HepG2 (cell line): ENCODE results near the gene PRKAG3. TPM values are rescaled to one million over a fixed set of nuclear protein-coding genes. Genes with fewer than 3 reads are reported as not detected.

Experiments used
- ATAC-seq: fragments of 200-7000 bp; cut with Tn5 transposase; 3 replicates; pipeline ENCODE4 v1.9.1; 2020; ENCODE audit warnings: mild to moderate bottlenecking, moderate library complexity
- BruUV-seq: library from RNA; stranded (reverse); fragments of 400-500 nt; replicated peaks from 2 replicates; lab custom pipeline; 2021; lab: Mats Ljungman, UMichigan
- CTCF ChIA-PET: fragments of 300-600 bp; formaldehyde crosslinking; extraction: SDS; loops from one replicate; lab custom pipeline; 2021; ENCODE audit warnings: low total read pairs, inconsistent platforms, low intra/inter-chr PET ratio; lab: Yijun Ruan, JAX
- POLR2A ChIA-PET: fragments of 350-600 bp; sonication (Branson Sonifier 250); formaldehyde crosslinking; loops from one replicate; lab custom pipeline; 2020; ENCODE audit warnings: antibody characterized with exemption, inconsistent platforms; lab: Yijun Ruan, JAX
- DNase-seq: peaks from one replicate; pipeline ENCODE4 v3.0.0-alpha.2; 2015; ENCODE audit warnings: low spot score
- FAIRE-seq: peaks from 3 replicates; lab custom pipeline; 2011; peaks lifted over from hg19 to GRCh38; lab: Jason Lieb, UNC
- H2AFZ ChIP-seq: one replicate; pipeline ENCODE4 v1.6.1; 2011; ENCODE audit warnings: low read length, inconsistent platforms
- H3K27ac ChIP-seq: fragments of 300-600 bp; 3 replicates; pipeline ENCODE4 v1.8.0; 2011; ENCODE audit warnings: mixed run types, mild to moderate bottlenecking, mixed read lengths, low read length, inconsistent platforms; ENCODE audit not compliant: insufficient read depth; ENCODE audit errors: extremely low read length
- H3K27me3 ChIP-seq, 2 experiments: fragments of 200-600 bp in 1 of 2; 2 replicates in 1 of 2; 3 replicates in 1 of 2; pipeline versions ENCODE4 v1.6.0 to v1.8.0; 2011; ENCODE audit warnings: low read length in 2 of 2, mild to moderate bottlenecking in 2 of 2, moderate library complexity in 2 of 2, inconsistent platforms in 1 of 2; ENCODE audit not compliant: insufficient read depth in 2 of 2, control insufficient read depth in 1 of 2
- H3K36me3 ChIP-seq, 2 experiments: fragments of 200-600 bp in 1 of 2; replicated peaks in 1 of 2; 2 replicates in 1 of 2; 3 replicates in 1 of 2; pipeline versions ENCODE4 v1.5.1 to v1.8.0; 2011; ENCODE audit warnings: low read length in 2 of 2, inconsistent platforms in 1 of 2; ENCODE audit not compliant: insufficient read depth in 2 of 2, control insufficient read depth in 1 of 2
- H3K4me1 ChIP-seq: 2 replicates; pipeline ENCODE4 v1.5.1; 2012; ENCODE audit warnings: low read length, inconsistent platforms; ENCODE audit not compliant: insufficient read depth
- H3K4me2 ChIP-seq: 2 replicates; pipeline ENCODE4 v1.6.0; 2011; ENCODE audit warnings: low read depth, low read length, inconsistent platforms
- H3K4me3 ChIP-seq, 3 experiments: fragments of 200-600 bp in 1 of 3; sonication (generic), shearing (Covaris generic) in 1 of 3; replicated peaks in 1 of 3; 2 replicates each; pipeline ENCODE4 v1.5.1; 2011 to 2016; ENCODE audit warnings: low read length in 3 of 3, inconsistent platforms in 2 of 3, low read depth in 2 of 3, mild to moderate bottlenecking in 2 of 3, control low read depth in 1 of 3, mixed read lengths in 1 of 3; ENCODE audit not compliant: insufficient read depth in 1 of 3
- H3K79me2 ChIP-seq: one replicate; pipeline ENCODE4 v1.6.1; 2011; ENCODE audit warnings: low read length, inconsistent platforms; ENCODE audit not compliant: insufficient read depth
- H3K9ac ChIP-seq: 2 replicates; pipeline ENCODE4 v1.6.0; 2011; ENCODE audit warnings: mild to moderate bottlenecking, low read depth, low read length, inconsistent platforms; ENCODE audit not compliant: insufficient read depth
- H3K9me3 ChIP-seq: 2 replicates; pipeline ENCODE4 v1.5.1; 2012; ENCODE audit warnings: mild to moderate bottlenecking, low read length
- H4K20me1 ChIP-seq: 2 replicates; pipeline ENCODE4 v1.6.0; 2011; ENCODE audit warnings: inconsistent platforms, mild to moderate bottlenecking, low read length, moderate library complexity; ENCODE audit not compliant: insufficient read depth
- MYPOP ChIP-seq: sonication (generic); formaldehyde crosslinking; IDR thresholded peaks from 2 replicates; pipeline ENCODE4 v1.8.1; 2023; ENCODE audit warnings: mild to moderate bottlenecking, moderate library complexity, missing genetic modification reagents
- ZBTB40 ChIP-seq, 2 experiments: fragments of 450-650 bp in 1 of 2; sonication (generic) in 1 of 2; formaldehyde crosslinking in 1 of 2; IDR thresholded peaks; 2 replicates each; pipeline versions ENCODE4 v1.6.1 to v1.8.0; 2016 to 2022; ENCODE audit warnings: antibody characterized with exemption in 1 of 2, mild to moderate bottlenecking in 1 of 2, missing genetic modification reagents in 1 of 2
- WGBS: methylation state at CpG from one replicate; pipeline ENCODE4 v1.1.6; 2017; ENCODE audit warnings: low lambda C conversion rate; 5-methylcytosine and 5-hydroxymethylcytosine counted together
- in situ Hi-C: cut with HindIII; loops from 2 replicates; pipeline ENCODE4 v1.10.0; 2017; ENCODE audit warnings: low pct_unique_long_range_greater_than_20kb; ENCODE audit not compliant: extremely low pct_ligation_motif_present
- intact Hi-C: fragments of 100-400 bp; cut with micrococcal nuclease; formaldehyde crosslinking; loops from one replicate; pipeline ENCODE4 v1.10.0; 2022; ENCODE audit not compliant: unreplicated experiment
- polyA plus RNA-seq, 8 experiments: library from polyadenylated mRNA; depleted of rRNA in 3 of 8; stranded (reverse) in 7 of 8; unstranded in 1 of 8; fragments of >200 nt; fragmentation: Illumina TruSeq in 4 of 8; extraction: Trizol in 4 of 8; gene quantifications; 2 replicates each; pipeline versions ENCODE4 v1.2.1 to v1.2.3, GENCODE V29; 2011 to 2016; ENCODE audit warnings: low read depth in 4 of 8, missing spikeins in 1 of 8, mixed read lengths in 1 of 8; ENCODE audit not compliant: insufficient read depth in 1 of 8
- total RNA-seq, 5 experiments: library from RNA; depleted of rRNA; stranded (reverse); fragments of >200 nt; fragmentation: Illumina TruSeq; extraction: Trizol; gene quantifications; 2 replicates each; pipeline ENCODE4 v1.2.3, GENCODE V29; 2016; ENCODE audit warnings: low read depth in 1 of 5

Gene PRKAG3
- total and polyA plus RNA-seq, 2 of the 13 experiments (the other 11 are each of a cell fraction or from before 2014, with no cell fraction given), result not detected

DNA sequence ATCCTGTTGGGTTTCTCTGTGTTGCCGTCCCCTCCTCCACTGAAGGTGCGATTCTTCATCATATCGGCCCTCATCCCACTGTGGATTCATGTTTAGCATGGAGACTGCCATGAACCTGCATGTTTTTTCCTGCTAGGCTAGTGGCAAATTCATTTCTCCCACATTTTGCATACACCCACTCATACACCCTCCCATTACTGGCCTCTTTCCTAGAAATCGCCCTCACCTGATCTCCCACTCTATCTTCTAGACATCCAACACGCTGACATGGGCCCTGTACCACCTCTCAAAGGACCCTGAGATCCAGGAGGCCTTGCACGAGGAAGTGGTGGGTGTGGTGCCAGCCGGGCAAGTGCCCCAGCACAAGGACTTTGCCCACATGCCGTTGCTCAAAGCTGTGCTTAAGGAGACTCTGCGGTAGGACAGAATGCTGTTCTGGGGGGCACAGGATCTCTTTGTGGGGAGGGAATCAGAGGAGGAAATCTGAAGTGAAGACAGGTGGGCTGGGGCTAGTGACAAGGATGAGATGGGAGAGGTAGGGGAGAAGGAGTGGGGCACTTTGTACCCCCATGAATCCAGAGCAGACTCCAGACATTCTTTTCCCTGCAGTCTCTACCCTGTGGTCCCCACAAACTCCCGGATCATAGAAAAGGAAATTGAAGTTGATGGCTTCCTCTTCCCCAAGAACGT, 17.7 kb downstream of the PRKAG3 start:
- H3K4me2 ChIP-seq, result no peak overlapping the region
- H3K9me3 ChIP-seq, result no peaks in the 10 kb centered on the region
- H2AFZ ChIP-seq, result no peak overlapping the region
- in situ Hi-C loops (no loop called here), intact Hi-C loops (no loop called here)
- H3K79me2 ChIP-seq, result peaks cover 6% of the 10 kb centered on the region
- TF ChIP-seq MYPOP, result no peak
- no peak for TF ChIP-seq ZBTB40 (IDR thresholded peaks at IDR 0.05)
- 0 out of 2 replicates have a peak, but pooled peaks have one; percentile 19 for TF ChIP-seq ZBTB40 (CRISPR knock-in tag; IDR thresholded peaks at IDR 0.05)
- no peak for FAIRE-seq
- no peak for ATAC-seq
- CTCF ChIA-PET, result no interaction called here
- peaks cover 47 to 85% of the 10 kb centered on the region in 2 experiments for H3K36me3 ChIP-seq
- H3K4me3 ChIP-seq, result no peak overlapping the region
- WGBS, result 96% methylated on average over 11 of the region's 11 CpGs
- H3K27me3 ChIP-seq, result no peaks in the 10 kb centered on the region
- POLR2A ChIA-PET, result no interaction called here
- H3K4me1 ChIP-seq, result peaks cover 9% of the 10 kb centered on the region
- DNase-seq, result no peak
- no TSS peak for BruUV-seq
- no peaks in the 10 kb centered on the region for H4K20me1 ChIP-seq
- no peak overlapping the region for H3K9ac ChIP-seq
- no peak overlapping the region for H3K27ac ChIP-seq
